ENCODE measurements around the gene EMC9.

The EMC9 gene, protein sequence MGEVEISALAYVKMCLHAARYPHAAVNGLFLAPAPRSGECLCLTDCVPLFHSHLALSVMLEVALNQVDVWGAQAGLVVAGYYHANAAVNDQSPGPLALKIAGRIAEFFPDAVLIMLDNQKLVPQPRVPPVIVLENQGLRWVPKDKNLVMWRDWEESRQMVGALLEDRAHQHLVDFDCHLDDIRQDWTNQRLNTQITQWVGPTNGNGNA

DNA sequence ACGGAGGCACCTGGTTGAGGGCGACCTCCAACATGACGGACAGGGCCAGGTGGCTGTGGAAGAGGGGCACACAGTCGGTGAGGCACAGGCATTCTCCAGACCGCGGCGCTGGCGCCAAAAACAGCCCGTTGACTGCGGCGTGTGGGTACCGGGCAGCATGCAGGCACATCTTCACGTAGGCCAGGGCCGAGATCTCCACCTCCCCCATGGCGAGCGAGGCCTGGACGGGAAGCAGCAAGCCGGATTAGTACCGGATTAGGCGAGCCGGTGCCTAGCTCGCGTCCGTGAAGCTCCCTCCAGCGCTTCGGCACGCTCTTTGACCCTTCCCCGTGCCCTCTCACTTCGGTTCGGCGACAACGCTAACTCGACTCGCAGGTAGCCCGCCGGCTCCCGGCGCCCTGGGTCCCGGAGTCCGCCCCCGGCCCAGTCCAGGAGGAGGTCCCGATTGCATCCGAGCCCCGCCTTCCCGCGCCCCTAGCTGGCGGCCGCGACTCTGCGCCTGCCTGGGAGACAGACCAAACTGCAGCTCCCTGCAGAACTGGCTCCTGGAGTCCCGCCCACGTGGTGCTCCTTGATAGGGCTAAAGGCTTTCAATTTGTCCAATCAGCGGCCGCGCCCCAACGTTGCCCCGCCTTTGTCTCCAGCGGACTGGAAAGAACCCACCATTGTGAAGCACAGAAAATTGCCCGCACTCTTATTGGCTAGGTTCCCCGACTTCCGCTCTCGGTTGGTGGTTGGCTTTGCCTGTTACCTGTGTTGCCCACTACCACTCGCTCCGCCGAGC, at the start of gene EMC9:
EMC9 (minus strand) TSS at position 495 of the 784 bp plus-strand sequence; CDS start at position 208, 287 bp downstream.
- DNase-seq: peak; percentile 99

DNA sequence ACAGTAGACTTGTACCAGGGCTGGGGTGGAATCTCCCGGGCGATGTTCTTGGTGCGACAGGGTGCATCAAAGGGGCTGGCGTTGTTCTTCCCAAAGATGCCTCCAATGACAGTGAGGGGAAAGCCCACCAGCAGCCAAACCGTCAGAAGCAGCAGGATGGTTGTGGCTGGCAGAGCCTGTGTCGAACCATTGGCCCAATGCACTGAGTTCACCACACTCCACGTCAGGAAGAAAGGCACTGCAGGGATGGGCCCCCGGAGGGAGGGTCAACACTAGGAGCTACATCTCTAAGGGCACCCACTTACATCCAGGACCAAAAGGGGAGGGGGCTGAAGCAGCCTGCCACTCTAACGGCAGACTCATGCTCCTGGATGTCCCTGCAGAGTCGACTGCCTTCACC, 49.0 kb upstream of the EMC9 start:
- DNase-seq: no peak

DNA sequence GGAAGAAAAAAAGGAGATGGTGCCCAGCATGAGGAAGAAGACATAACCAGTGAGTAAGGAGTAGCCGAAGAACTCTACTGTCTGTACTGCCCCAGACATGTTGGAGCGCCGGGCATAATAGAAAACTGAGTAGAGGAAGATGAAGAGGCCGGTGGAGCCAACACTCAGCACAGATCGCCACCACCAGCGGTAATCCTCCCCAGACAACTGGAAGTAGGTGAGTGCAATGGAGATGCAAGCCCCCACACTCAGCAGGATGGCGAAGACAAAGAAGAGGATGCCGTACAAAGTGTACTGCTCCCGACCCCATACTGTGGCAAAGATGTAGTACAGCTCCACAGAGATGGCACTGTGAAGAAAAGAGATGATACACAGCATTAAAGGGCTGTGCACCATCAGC, 48.1 kb upstream of the EMC9 start:
- no peak for DNase-seq

DNA sequence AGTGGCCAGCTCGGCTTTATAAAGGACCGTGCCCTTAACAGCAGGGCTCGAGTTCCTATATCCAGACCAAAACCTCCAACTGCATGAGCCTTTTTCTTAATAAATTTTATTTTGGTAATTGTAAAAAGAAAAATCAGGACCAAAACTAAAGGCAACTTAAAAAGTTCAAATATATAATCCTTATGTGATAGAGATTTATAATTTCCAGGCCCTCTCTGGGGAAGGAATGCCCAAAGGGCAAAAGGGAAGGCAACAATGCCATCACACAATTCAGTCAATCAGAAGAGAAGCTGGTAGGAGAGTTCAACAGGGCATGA, 47.6 kb upstream of the EMC9 start:
- DNase-seq: no peak

DNA sequence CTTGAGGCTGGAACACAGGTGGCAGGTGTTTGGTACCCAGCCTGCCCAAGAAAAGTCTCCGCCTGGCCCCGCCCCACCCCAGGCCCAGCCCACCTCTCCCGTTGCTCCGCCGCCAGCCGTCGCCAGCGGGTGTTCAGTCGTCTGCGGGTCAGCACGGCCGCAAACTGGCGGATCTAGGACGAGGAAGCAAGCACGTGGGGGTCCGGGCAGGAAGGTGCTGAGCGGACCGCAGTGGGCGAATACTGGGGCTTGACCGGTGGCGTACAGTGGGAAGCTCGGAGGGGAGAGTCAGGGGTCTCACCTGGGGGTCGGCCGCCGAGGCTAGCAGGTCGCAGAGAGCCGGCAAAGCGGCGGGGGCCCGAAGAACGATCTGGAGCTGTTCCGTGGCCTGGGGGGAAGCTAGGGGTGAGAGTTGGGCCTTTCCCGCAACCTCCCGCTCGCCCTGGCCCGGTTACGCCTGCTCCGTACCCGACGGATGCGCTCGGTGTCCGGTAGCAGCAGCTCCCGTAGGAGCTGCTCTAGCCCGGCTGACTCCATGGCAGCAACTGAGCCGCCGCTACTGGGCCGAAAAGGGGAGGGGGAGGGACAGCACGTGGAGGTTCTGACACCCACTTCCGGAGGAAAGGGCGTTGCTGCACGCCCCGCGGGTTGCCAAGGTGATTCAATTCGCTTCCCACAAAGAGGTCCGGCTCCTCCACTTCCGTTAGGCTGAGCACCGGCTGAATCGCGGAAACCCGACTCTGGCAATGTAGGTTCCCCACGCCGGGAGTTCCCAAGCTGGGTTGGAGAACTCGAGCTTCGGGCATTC, 47.1 kb upstream of the EMC9 start, which contains the start of gene IPO4:
IPO4 (minus strand) TSS at position 566 of the 808 bp plus-strand sequence; CDS start at position 537, 29 bp downstream.
- peak; percentile 92 for DNase-seq

DNA sequence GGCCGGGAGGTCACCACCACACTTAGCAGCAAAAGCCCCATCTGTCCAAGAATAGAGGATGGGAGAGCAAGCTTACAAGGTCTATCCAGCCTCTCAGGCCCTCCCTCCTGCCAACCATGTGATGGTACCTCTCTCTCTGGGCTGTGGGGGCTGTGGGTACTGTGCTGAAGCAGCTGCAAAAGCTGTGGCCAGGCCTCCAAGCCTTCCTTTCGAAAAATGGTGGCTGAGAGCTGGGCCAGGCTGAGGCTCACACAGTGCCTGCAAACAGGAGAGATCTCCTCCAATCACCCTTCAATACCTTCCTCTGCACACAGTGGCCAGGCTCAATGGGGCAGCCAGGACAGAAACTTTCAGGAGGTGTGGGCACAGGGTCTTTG, 46.1 kb upstream of the EMC9 start:
- no peak for DNase-seq

DNA sequence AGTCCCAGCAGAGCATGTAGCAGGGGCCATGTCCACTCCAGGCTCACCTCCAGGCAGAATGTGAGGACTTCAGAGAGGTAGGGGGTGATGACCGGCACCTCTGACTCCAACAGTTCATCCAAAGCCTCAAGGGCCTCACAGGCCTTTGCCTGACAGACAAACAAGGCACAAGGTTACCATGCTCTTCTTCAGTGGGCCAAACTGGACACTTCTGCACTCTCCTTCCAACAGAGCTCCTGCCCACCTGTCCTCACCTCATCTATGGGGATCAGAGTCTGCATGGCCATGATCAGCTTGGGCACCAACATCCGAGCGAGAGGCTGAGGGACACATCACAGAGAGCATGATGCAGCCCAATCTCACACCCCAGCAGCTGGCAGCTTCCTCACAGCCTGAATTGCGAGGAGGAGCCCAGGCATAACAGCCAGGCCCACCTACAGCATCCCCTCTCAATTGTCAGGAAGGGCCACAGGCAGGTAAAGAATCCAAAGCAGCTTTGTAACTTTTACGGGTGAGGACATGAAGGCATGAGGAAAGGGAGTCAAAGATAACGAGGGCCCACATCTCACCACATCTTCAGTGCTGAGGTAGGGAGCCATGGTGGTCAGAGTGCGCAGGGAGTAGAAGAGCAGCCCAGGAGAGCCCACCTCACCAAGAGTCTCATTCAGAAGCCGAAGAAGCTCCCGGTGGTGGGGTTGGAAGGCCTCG, 45.6 kb upstream of the EMC9 start:
- no peak for DNase-seq

DNA sequence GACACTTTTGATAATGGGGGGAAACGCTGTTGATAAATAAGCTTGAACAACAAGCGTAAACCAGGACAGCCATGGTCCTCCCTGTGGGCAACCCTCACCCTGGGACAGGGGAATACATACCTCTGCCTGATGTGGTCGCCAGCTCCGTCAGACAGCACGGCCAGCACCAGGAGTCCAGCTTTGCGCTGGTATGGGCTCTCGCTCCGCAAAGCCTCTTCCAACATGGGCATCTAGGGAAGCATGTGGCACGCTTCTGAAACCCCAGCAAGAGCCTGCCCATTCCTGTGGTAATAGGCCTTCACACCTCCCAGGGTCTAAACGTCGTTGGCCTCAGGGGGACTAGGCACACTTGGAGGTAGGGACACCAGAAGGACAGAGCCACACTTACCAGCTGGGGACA, 44.4 kb upstream of the EMC9 start:
- DNase-seq: no peak

DNA sequence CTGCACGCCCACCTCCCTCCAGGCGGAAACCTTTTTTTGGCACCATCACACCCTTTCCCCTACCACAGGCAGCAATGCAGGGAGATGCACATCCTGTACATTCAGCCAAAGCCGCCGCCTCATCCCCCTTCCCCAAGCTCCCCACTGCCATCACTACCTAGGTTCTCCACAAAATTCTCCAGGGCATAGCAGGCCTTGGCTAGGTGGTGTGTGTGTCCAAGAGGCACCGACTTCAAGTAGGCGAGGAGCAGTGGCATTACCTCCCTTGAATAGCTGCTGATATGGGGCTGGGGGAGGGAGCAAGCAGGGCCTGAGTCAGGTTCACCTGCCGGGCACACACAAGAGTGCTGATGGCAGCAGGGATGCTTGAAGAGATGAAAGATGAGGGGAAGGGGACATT, 43.6 kb upstream of the EMC9 start:
- DNase-seq: no peak

DNA sequence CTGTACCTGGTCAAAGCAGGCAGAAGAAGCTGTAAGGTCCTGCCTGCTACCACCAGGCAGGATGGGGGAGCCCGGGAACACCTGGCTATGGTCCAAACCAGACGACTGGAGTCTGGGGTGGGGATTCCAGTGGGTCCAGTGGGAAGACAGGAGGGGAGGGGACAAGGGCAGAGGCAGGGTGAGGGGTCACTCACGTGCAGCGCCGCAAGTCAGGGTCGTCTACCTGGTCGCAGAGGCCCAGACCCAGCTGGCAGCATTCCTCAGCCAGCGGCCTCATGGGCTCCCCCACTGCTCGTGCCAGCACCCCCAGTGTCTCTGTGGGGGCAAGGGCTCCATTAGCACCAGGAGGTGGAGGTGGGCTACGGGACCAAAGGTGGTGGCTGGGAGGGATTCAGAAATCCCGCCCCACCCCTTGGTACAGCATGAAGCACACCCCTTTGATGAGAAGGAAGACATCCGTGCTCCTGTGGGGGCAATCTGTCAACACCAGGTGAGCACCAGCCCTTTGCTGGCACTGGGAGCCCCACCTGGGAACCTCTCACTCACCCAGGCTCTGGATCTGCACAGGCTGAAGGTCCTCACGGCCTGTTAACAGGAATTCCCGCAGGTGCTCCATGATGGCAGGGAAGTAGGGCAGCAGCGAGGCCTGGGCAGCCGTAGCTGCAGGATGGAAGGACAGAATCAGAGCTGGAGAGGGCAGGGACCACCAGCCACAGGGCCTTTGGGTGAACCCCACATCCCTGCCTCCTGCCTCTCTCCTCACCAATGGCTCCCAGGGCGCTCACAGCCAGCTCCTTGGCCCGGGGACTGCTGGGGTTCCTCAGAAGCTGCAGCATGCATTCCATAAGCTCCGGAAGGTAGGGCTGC, 42.9 kb upstream of the EMC9 start:
- DNase-seq: no peak

DNA sequence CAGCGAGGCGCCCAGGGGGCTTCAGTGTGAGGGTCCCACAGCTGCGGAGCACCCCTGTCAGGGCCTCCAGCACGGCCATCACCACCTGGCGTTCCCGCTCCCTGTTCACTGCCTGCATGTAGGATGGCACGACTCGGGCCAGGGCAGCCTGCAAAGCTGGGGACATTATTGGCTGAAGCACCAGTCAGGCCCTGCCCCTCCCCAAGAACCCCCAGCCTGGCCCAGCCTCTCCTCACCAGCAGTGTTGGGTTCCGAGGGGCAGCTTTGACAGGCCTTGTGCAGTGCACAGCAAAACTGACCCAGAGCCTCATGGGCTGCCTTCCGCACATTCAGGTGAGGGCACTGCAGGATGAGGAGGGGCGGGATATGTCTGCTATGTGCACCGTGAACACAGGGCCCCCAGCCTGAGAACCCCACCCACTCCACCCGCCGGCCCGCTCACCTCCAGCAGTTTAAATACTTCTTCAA, 41.7 kb upstream of the EMC9 start:
- no peak for DNase-seq

DNA sequence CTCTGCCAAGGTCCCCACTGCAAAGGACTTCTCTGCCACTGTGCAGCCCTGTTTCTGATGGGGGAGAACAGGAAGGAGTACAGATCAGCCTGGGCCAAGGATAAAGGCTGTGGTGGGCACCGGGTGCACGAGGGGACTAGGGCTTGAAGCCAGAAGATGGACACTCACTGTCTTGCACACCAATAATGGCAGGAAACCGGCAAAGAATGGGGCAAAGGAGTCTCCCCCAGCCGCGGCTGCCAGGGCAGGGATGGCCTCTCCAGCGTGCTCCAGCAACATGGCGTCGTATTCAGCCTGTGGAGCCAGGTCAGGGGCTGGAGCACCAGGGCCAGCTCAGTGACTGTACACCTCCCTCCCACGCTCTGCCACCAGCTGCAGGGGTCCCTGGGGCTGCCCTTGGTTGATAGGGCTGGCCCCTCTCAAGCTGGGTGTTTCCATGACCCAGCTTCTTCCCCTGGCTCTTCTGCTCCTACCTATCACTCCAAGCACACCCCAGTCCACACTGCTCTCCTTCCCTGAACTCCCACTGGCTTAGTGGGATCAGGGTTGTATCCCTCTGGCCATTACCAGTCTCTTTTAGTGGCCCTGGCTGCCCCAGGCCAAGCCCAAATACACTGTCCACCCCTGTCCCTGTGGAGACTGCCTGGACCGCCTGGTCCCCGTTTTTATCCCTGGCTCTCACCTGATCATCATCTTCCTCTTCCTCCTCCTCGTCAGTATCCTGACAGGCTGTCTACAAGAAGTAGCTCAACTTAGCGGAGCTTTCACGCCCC, 40.9 kb upstream of the EMC9 start:
- DNase-seq: no peak

DNA sequence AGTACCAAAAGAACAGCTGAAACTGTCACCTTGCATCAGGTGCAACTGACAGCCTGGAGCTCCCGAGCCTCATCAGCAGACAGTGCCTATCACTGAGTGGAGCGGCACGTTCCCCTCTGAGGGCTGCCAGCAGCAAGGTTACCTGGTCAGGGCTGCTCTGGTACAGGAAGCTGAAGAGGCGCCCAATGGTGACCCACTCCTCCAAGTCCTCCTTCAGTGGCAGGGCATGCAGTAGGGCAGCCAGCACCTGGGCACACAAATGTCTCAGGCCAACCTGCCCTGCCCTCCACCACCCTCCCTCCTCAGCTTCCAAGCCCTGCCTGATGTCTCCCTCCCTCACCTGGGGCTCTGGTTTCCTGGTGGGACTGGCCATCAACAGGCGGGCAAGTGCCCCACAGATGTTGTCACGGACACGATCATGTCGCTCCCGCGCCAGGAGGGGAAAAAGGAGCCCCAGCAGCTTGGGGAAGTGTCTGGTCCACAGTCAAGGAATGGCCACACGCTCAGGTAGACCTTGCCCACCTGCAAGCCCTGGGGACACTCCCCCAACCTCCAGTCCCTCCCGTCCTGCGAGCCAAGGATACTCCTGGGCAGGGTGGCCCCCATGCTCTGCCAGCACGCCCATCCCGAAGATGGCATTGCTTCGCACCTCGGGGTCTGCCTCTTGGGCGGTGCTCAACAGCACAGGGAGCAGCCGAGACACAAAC, 40.1 kb upstream of the EMC9 start:
- no peak for DNase-seq

DNA sequence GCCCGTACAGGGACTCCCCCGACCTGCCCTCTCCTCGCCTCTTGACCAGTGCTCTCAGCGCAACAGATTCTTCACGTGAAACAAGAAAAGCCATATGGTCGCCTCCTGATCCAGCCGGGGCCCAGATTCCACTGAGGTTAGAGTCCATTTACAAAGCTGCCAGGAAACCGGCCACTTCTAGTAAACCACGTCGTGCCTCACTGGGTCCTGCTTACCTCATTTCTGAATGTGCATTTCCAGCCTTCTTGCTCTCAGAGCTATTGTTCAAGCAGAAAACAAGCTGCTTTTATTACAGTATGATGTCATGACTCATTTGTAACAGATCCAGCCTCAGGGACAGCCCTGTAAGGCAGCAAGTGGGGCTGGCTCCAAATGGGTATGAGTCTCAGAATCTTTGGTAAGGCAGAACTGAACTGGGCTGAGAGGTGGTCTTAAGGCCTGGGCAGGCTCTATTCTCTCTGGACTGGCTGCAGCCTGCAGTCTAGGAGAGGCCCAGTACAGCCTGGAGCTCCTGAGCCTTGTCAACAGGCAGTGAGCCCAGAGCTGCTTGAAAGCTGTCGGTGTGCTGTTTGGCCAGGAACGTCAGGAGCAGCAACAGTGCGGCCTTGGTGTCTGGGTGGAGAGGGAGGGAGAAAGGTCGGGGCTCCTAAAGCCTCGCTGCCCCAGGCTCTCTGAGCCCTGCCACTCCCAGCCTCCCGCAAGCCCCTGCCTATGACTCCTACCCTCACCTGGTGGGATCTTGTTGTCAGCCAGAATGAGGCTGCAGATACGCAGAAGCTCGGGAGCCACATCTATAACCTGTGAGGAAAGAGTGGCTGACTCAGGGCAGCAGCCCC, 38.8 kb upstream of the EMC9 start:
- no peak for DNase-seq

DNA sequence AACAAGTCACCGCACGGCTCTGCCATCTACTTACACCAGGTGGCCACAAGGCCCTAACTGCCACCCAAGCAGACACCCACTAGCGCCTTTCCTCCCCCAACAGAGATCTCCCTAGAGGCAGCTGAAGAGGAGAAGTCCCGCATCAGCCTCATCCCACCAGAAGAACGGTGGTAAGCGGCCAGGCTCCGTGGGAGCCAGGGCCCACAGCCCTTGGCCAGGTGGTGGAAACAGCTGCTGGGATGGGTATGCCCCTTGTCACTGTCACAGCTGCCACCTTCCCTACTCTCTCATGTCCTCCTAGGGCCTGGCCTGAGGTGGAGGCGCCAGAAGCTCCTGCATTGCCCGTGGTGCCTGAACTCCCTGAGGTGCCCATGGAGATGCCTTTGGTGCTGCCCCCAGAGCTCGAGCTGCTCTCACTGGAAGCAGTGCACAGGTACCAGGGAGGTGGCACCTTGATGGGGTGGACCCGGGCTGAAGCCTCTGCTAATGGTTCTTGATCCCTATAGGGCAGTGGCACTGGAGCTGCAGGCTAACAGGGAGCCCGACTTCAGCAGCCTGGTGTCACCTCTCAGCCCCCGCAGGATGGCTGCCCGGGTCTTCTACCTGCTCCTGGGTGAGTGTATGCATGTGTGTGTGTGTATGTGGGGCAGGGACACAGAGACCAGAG, 38.0 kb upstream of the EMC9 start:
- DNase-seq: no peak

DNA sequence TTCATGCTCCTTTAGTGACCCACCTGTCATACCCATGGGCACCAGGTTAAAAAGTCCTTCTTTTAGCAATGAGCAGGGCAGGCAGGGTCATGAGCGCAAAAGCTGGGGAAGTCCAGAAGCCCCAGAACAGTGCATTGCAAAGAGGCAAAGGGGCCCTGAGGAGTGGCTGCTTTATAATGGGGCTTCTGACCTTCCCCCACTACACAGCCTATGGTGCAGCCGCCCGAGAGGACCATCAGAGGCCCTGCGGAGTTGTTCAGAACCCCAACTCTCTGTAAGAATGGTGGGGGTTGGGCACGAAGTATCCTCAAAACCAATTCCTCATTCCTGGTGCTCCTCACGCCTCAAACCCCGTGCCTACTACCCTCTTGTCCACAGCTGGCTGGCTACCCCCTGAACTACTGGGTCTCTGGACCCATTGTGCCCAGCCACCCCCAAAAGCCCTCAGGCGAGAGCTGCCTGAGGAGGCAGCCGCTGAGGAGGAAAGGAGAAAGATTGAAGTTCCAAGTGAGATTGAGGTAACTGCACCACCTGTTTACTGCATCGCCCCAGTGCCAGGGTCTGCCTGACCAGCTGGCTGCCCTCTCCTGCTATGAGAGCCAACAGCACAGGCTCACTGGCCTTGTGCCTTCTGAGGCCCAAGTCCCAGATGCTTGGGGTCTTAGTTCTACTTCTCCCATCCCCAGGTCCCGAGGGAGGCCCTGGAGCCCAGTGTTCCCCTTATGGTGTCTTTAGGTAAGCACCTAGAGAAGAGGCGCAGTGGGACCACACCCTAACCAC, 37.2 kb upstream of the EMC9 start:
- no peak for DNase-seq

DNA sequence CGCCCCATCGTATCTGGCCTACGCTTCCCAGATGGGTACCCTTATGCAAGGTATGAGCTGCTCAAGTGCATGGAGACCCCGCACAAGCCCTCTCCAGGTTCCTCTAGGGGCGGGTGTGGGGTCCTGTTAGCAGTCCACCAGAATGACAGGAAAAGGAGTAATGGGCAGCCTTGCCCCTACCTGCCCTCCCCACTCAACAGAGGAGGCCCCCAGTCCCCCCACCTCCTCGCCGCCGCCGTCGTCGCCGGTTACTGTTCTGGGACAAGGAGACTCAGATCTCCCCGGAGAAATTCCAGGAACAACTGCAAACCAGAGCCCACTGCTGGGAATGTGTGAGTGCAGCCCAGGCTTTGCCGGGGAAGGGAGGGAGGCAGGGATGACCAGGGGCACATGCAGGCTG, 36.5 kb upstream of the EMC9 start:
- no peak for DNase-seq

All from KG1 (cell line).